ENCODE results near the gene RASGRF2.

DNA sequence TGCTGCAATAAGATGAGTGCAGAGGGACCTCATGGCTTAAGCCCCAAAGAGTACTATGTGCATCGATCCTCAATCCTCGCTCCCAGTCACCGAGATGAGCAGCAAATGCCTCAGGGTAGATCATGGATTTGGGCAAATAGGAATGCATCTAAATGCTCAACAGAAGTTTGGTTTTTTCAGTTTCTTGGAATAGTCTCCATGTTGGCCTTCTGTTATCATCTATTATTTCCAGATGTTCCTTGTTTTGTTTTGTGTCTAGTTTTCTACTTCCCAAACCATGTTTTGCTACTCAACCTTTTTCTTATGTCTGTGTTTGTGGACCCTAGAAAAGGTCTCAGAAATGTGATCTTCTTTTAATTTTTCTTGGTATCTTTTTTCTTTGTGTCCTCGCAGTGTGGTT is 43.5 kb upstream of the RASGRF2 start:
- TF ChIP-seq, protein P1, sequence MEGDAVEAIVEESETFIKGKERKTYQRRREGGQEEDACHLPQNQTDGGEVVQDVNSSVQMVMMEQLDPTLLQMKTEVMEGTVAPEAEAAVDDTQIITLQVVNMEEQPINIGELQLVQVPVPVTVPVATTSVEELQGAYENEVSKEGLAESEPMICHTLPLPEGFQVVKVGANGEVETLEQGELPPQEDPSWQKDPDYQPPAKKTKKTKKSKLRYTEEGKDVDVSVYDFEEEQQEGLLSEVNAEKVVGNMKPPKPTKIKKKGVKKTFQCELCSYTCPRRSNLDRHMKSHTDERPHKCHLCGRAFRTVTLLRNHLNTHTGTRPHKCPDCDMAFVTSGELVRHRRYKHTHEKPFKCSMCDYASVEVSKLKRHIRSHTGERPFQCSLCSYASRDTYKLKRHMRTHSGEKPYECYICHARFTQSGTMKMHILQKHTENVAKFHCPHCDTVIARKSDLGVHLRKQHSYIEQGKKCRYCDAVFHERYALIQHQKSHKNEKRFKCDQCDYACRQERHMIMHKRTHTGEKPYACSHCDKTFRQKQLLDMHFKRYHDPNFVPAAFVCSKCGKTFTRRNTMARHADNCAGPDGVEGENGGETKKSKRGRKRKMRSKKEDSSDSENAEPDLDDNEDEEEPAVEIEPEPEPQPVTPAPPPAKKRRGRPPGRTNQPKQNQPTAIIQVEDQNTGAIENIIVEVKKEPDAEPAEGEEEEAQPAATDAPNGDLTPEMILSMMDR (conservative IDR thresholded peaks at IDR 0.05; ENCODE audit: low read length): no peak
- no peak for TF ChIP-seq EZH2phosphoT487 (IDR thresholded peaks at IDR 0.05; ENCODE audit: borderline replicate concordance, low read depth, low read length)
